ENCODE data around the gene MTHFD2. TPM values are rescaled to one million over a fixed set of nuclear protein-coding genes. Genes with fewer than 3 reads are reported as not detected.

Gene MTHFD2
- total and polyA plus RNA-seq, 2 donors (not counting 1 experiment from before 2014, with no cell fraction given): 9.5 to 18.0 TPM

GRCh38 chr2:74232426-74232825 lies 34.0 kb downstream of the MTHFD2 start:
- no peak for TF ChIP-seq EZH2 (IDR thresholded peaks at IDR 0.05; ENCODE audit: borderline replicate concordance, insufficient read depth, low read depth, low read length, poor library complexity, severe bottlenecking)
- no peak for TF ChIP-seq CTCF (IDR thresholded peaks at IDR 0.05)
- WGBS (ENCODE audit: insufficient coverage): 91% methylated on average over 6 of the region's 6 CpGs
- H3K9me3 ChIP-seq (ENCODE audit: control extremely low read depth in 1 of 3, control insufficient read depth in 2 of 3, insufficient read depth in 1 of 3, low read length in 2 of 3): no peaks in the 10 kb centered on the region
- no peak overlapping the region for H3K4me2 ChIP-seq (replicated peaks; ENCODE audit: low read depth, low read length, poor library complexity, severe bottlenecking)
- intact Hi-C loops (cut with micrococcal nuclease): no loop called here
- no peak overlapping the region for H3K27ac Mint-ChIP-seq
- H3K9ac ChIP-seq (ENCODE audit: low read length): no peak overlapping the region
- H3K4me3 Mint-ChIP-seq: no peak overlapping the region
- no peaks in the 10 kb centered on the region for H3K79me2 ChIP-seq (ENCODE audit: control insufficient read depth, insufficient read depth, low read length)
- H3K4me1 Mint-ChIP-seq: no peaks in the 10 kb centered on the region
- no peak overlapping the region for H2AFZ ChIP-seq (ENCODE audit: insufficient read depth, low read depth, low read length, poor library complexity, severe bottlenecking)
- H3K4me1 ChIP-seq (ENCODE audit: control insufficient read depth in 2 of 2, insufficient read depth in 2 of 2, low read length in 2 of 2): no peaks in the 10 kb centered on the region
- H3K27me3 Mint-ChIP-seq: no peaks in the 10 kb centered on the region
- ATAC-seq (ENCODE audit: low read depth) (no peak), DNase-seq (no peak)
- H3K36me3 ChIP-seq (replicated peaks in 1 of 2; ENCODE audit: control extremely low read depth in 1 of 2, control insufficient read depth in 1 of 2, extremely low read depth in 1 of 2, insufficient read depth in 2 of 2, low read length in 1 of 2): no peaks in the 10 kb centered on the region
- ChIA-PET CTCF (no interaction called here), POLR2A (no interaction called here)
- no peak overlapping the region for H3K27ac ChIP-seq (ENCODE audit: low read length in 2 of 2)
- no peaks in the 10 kb centered on the region for H3K9me3 Mint-ChIP-seq (ENCODE audit: insufficient read depth)
- H3K27me3 ChIP-seq (replicated peaks in 1 of 4; ENCODE audit: control extremely low read depth in 1 of 4, control insufficient read depth in 3 of 4, insufficient read depth in 4 of 4, low read length in 3 of 4): no peaks in the 10 kb centered on the region
- no peaks in the 10 kb centered on the region for H4K20me1 ChIP-seq (ENCODE audit: control insufficient read depth, insufficient read depth, low read length, poor library complexity, severe bottlenecking)
- H3K4me3 ChIP-seq (ENCODE audit: control extremely low read depth in 1 of 5, extremely low read depth in 1 of 5, insufficient read depth in 1 of 5, low read depth in 2 of 5, low read length in 4 of 5): no peak overlapping the region

- Histone ChIP-seq H3K27ac (ENCODE audit: low read length in 2 of 2) (no peak overlapping the region), H3K4me1 (ENCODE audit: control insufficient read depth in 2 of 2, insufficient read depth in 2 of 2, low read length in 2 of 2) (no peaks in the 10 kb centered on the region), H3K36me3 (replicated peaks in 1 of 2; ENCODE audit: control extremely low read depth in 1 of 2, control insufficient read depth in 1 of 2, extremely low read depth in 1 of 2, insufficient read depth in 2 of 2, low read length in 1 of 2) (no peaks in the 10 kb centered on the region), H3K79me2 (ENCODE audit: control insufficient read depth, insufficient read depth, low read length) (no peaks in the 10 kb centered on the region), H3K27me3 (replicated peaks in 1 of 4; ENCODE audit: control extremely low read depth in 1 of 4, control insufficient read depth in 3 of 4, insufficient read depth in 4 of 4, low read length in 3 of 4) (no peaks in the 10 kb centered on the region), H3K9ac (ENCODE audit: low read length) (no peak overlapping the region), H2AFZ (ENCODE audit: insufficient read depth, low read depth, low read length, poor library complexity, severe bottlenecking) (no peak overlapping the region), H3K4me2 (replicated peaks; ENCODE audit: low read depth, low read length, poor library complexity, severe bottlenecking) (no peak overlapping the region), H3K4me3 (ENCODE audit: control extremely low read depth in 1 of 5, extremely low read depth in 1 of 5, insufficient read depth in 1 of 5, low read depth in 2 of 5, low read length in 4 of 5) (no peak overlapping the region), H4K20me1 (ENCODE audit: control insufficient read depth, insufficient read depth, low read length, poor library complexity, severe bottlenecking) (no peaks in the 10 kb centered on the region), H3K9me3 (ENCODE audit: control extremely low read depth in 1 of 3, control insufficient read depth in 2 of 3, insufficient read depth in 1 of 3, low read length in 2 of 3) (no peaks in the 10 kb centered on the region)
- Mint-ChIP-seq H3K27ac (no peak overlapping the region), H3K4me1 (no peaks in the 10 kb centered on the region), H3K9me3 (ENCODE audit: insufficient read depth) (no peaks in the 10 kb centered on the region), H3K4me3 (no peak overlapping the region), H3K27me3 (no peaks in the 10 kb centered on the region)
- ChIA-PET CTCF (no interaction called here), POLR2A (interaction anchor here (0.6 kb wide), 1 partner anchor 19 kb away, joined by 4 read pairs; no protein-coding TSS in a partner anchor)
- intact Hi-C loops (cut with micrococcal nuclease): no loop called here
- no peak for ATAC-seq (ENCODE audit: low read depth)
- DNase-seq: no peak
- TF ChIP-seq EZH2 (IDR thresholded peaks at IDR 0.05; ENCODE audit: borderline replicate concordance, insufficient read depth, low read depth, low read length, poor library complexity, severe bottlenecking): no peak
- TF ChIP-seq CTCF (IDR thresholded peaks at IDR 0.05): no peak
These were observed 35.2 kb downstream of the MTHFD2 start for GRCh38 chr2:74233648-74234047.
